WTC11 (cell line): ENCODE results near the gene ADGRV1. TPM values are rescaled to one million over a fixed set of nuclear protein-coding genes. Genes with fewer than 3 reads are reported as not detected.

Experiments
- ATAC-seq: fragments of 200-7000 bp; cut with Tn5 transposase; 2 replicates; pipeline ENCODE4 v1.10.0; 2021; ENCODE audit warnings: mild to moderate bottlenecking, moderate library complexity
- CTCF ChIA-PET: fragments of 300-600 bp; sonication (Branson Sonifier 250); formaldehyde crosslinking; loops from one replicate; lab custom pipeline; 2021; ENCODE audit warnings: antibody characterized with exemption; lab: Charles Lee
- POLR2A ChIA-PET: fragments of 350-600 bp; sonication (Branson Sonifier 250); formaldehyde crosslinking; loops from one replicate; lab custom pipeline; 2021; ENCODE audit warnings: antibody characterized with exemption; lab: Charles Lee
- DNase-seq: peaks from one replicate; pipeline ENCODE4 v3.0.0; 2021; ENCODE audit warnings: low spot score
- H3K27ac Mint-ChIP-seq: 2 replicates; pipeline ENCODE4 v1.8.0; 2021; ENCODE audit warnings: mixed read lengths
- H3K27me3 Mint-ChIP-seq: 2 replicates; pipeline ENCODE4 v1.8.0; 2021; ENCODE audit warnings: low read depth, mild to moderate bottlenecking, moderate library complexity, mixed read lengths
- H3K36me3 Mint-ChIP-seq: 2 replicates; pipeline ENCODE4 v1.8.0; 2021; ENCODE audit warnings: mixed read lengths
- H3K4me1 Mint-ChIP-seq: 2 replicates; pipeline ENCODE4 v1.8.0; 2022; ENCODE audit warnings: mixed read lengths
- H3K4me3 Mint-ChIP-seq: 2 replicates; pipeline ENCODE4 v1.8.0; 2021; ENCODE audit warnings: mild to moderate bottlenecking, moderate library complexity, mixed read lengths
- H3K9me3 Mint-ChIP-seq: 2 replicates; pipeline ENCODE4 v1.8.0; 2021; ENCODE audit warnings: mixed read lengths
- ATF1 ChIP-seq: sonication (generic); formaldehyde crosslinking; IDR thresholded peaks from 2 replicates; pipeline ENCODE4 v1.8.1; 2023; ENCODE audit warnings: mild to moderate bottlenecking, moderate library complexity, missing genetic modification reagents
- ATF6 ChIP-seq: sonication (generic); formaldehyde crosslinking; IDR thresholded peaks from 2 replicates; pipeline ENCODE4 v1.8.1; 2023; ENCODE audit warnings: mild to moderate bottlenecking, missing genetic modification reagents
- CREM ChIP-seq: sonication (generic); formaldehyde crosslinking; IDR thresholded peaks from 2 replicates; pipeline ENCODE4 v1.8.1; 2022; ENCODE audit warnings: mild to moderate bottlenecking, missing genetic modification reagents, moderate library complexity
- E2F1 ChIP-seq: sonication (generic); formaldehyde crosslinking; IDR thresholded peaks from 2 replicates; pipeline ENCODE4 v1.8.0; 2022; ENCODE audit warnings: mild to moderate bottlenecking, missing genetic modification reagents
- ETV6 ChIP-seq: sonication (generic); formaldehyde crosslinking; IDR thresholded peaks from 2 replicates; pipeline ENCODE4 v1.8.1; 2022; ENCODE audit warnings: mild to moderate bottlenecking, missing genetic modification reagents
- GRHL2 ChIP-seq: fragments of 250-450 bp; sonication (Bioruptor Pico); IDR thresholded peaks from 2 replicates; pipeline ENCODE4 v1.8.0; 2022; ENCODE audit warnings: mild to moderate bottlenecking, moderate library complexity; ENCODE audit not compliant: insufficient replicate concordance, severe bottlenecking
- HMGXB4 ChIP-seq: sonication (generic); formaldehyde crosslinking; IDR thresholded peaks from 2 replicates; pipeline ENCODE4 v1.8.1; 2023; ENCODE audit warnings: mild to moderate bottlenecking, moderate library complexity, missing genetic modification reagents
- IRF1 ChIP-seq: sonication (generic); formaldehyde crosslinking; IDR thresholded peaks from 2 replicates; pipeline ENCODE4 v1.8.0; 2023; ENCODE audit warnings: missing genetic modification reagents
- MAX ChIP-seq: sonication (generic); formaldehyde crosslinking; IDR thresholded peaks from 2 replicates; pipeline ENCODE4 v1.8.0; 2022; ENCODE audit warnings: mild to moderate bottlenecking, missing genetic modification reagents
- MXD4 ChIP-seq: fragments of 250-450 bp; sonication (Bioruptor Pico); IDR thresholded peaks from 2 replicates; pipeline ENCODE4 v1.8.0; 2021; ENCODE audit warnings: mild to moderate bottlenecking, moderate library complexity, borderline replicate concordance
- NR2C2 ChIP-seq: sonication (generic); formaldehyde crosslinking; IDR thresholded peaks from 2 replicates; pipeline ENCODE4 v1.8.0; 2022; ENCODE audit warnings: mild to moderate bottlenecking, missing genetic modification reagents
- PRRX2 ChIP-seq: fragments of 250-450 bp; sonication (Bioruptor Pico); IDR thresholded peaks from 2 replicates; pipeline ENCODE4 v1.8.0; 2021; ENCODE audit warnings: mild to moderate bottlenecking
- STAT6 ChIP-seq: sonication (generic); formaldehyde crosslinking; conservative IDR thresholded peaks from 2 replicates; pipeline ENCODE4 v1.8.1; 2023; ENCODE audit warnings: mild to moderate bottlenecking, low read depth, missing genetic modification reagents, moderate library complexity
- USF1 ChIP-seq: sonication (generic); formaldehyde crosslinking; IDR thresholded peaks from 2 replicates; pipeline ENCODE4 v1.8.0; 2022; ENCODE audit warnings: mild to moderate bottlenecking, missing genetic modification reagents
- ZBTB43 ChIP-seq: sonication (generic); formaldehyde crosslinking; IDR thresholded peaks from 2 replicates; pipeline ENCODE4 v1.8.1; 2023; ENCODE audit warnings: mild to moderate bottlenecking, missing genetic modification reagents
- ZNF416 ChIP-seq: fragments of 250-450 bp; sonication (Bioruptor Pico); IDR thresholded peaks from 2 replicates; pipeline ENCODE4 v1.9.0; 2021; ENCODE audit warnings: mild to moderate bottlenecking, inconsistent platforms
- total RNA-seq: library from RNA; stranded (reverse); gene quantifications from 3 replicates; pipeline ENCODE4 v1.2.3, GENCODE V29; 2021

Gene ADGRV1
- total RNA-seq, 1 experiment from 2014 or later: 74.5 TPM

GRCh38 chr5:91130759-91131158 is 572.2 kb downstream of the ADGRV1 start (continued):
- TF ChIP-seq ATF1 (CRISPR knock-in tag) (no peak), PRRX2 (no peak)
- TF ChIP-seq, all 79 proteins: peak for 0

- Mint-ChIP-seq H3K4me3 (no peak overlapping the region), H3K4me1 (peaks cover 5% of the 10 kb centered on the region), H3K36me3 (0 out of 2 replicates have a peak, but pooled peaks cover 2% of the 10 kb centered on the region), H3K27me3 (no peaks in the 10 kb centered on the region), H3K9me3 (peaks cover 5% of the 10 kb centered on the region), H3K27ac (no peak overlapping the region)
- ChIA-PET POLR2A (no interaction called here), CTCF (no interaction called here)
- DNase-seq (no peak), ATAC-seq (no peak)
- TF ChIP-seq NR2C2 (CRISPR knock-in tag) (no peak), CREM (CRISPR knock-in tag) (no peak), MXD4 (CRISPR knock-in tag) (no peak), IRF1 (CRISPR knock-in tag) (no peak), E2F1 (no peak), ZNF416 (CRISPR knock-in tag) (no peak), HMGXB4 (no peak), STAT6 (CRISPR knock-in tag) (no peak), MAX (CRISPR knock-in tag) (no peak), ZBTB43 (CRISPR knock-in tag) (no peak), ATF6 (CRISPR knock-in tag) (no peak), PRRX2 (no peak), GRHL2 (CRISPR knock-in tag) (no peak), ETV6 (CRISPR knock-in tag) (no peak), USF1 (CRISPR knock-in tag) (no peak)
These were observed 574.0 kb downstream of the ADGRV1 start for GRCh38 chr5:91132550-91132949.
